H1 (cell line): ENCODE results near the gene SGMS1. TPM values are rescaled to one million over a fixed set of nuclear protein-coding genes. Genes with fewer than 3 reads are reported as not detected.

Experiments
- CTCF ChIA-PET: fragments of 300-600 bp; sonication (Branson Sonifier 250); formaldehyde crosslinking; loops from one replicate; lab custom pipeline; 2021; ENCODE audit not compliant: partially characterized antibody; lab: Charles Lee
- POLR2A ChIA-PET: fragments of 300-600 bp; sonication (Branson Sonifier 250); formaldehyde crosslinking; loops from one replicate; lab custom pipeline; 2021; ENCODE audit warnings: inconsistent platforms; ENCODE audit not compliant: partially characterized antibody; lab: Charles Lee
- DNase-seq, 2 experiments: peaks; one replicate each; pipeline versions ENCODE4 v3.0.0 to v3.0.0-alpha.2; 2010 to 2022; ENCODE audit warnings: low spot score in 2 of 2, low read depth in 1 of 2, mixed read lengths in 1 of 2
- FAIRE-seq: peaks from 2 replicates; lab custom pipeline; 2011; peaks lifted over from hg19 to GRCh38; lab: Jason Lieb, UNC
- H2AFZ ChIP-seq: 2 replicates; pipeline ENCODE4 v1.8.1; 2012; ENCODE audit warnings: low read length, inconsistent platforms
- H2AK5ac ChIP-seq: 2 replicates; pipeline ENCODE4 v1.6.1; 2013; ENCODE audit warnings: low read depth, low read length
- H2BK120ac ChIP-seq: replicated peaks from 2 replicates; pipeline ENCODE3; 2013; ENCODE audit warnings: low read depth, low read length, inconsistent platforms
- H2BK12ac ChIP-seq: 2 replicates; pipeline ENCODE4 v1.6.1; 2013; ENCODE audit warnings: low read depth, low read length
- H2BK15ac ChIP-seq: 2 replicates; pipeline ENCODE4 v1.6.1; 2013; ENCODE audit warnings: low read length
- H2BK20ac ChIP-seq: 2 replicates; pipeline ENCODE4 v1.6.1; 2013; ENCODE audit warnings: low read length
- H2BK5ac ChIP-seq: 2 replicates; pipeline ENCODE4 v1.6.1; 2013; ENCODE audit warnings: low read depth, low read length
- H3K14ac ChIP-seq: 2 replicates; pipeline ENCODE4 v1.6.1; 2013; ENCODE audit warnings: inconsistent platforms; ENCODE audit not compliant: insufficient read length
- H3K18ac ChIP-seq: 2 replicates; pipeline ENCODE4 v1.6.1; 2013; ENCODE audit warnings: low read length; ENCODE audit errors: extremely low read depth
- H3K23ac ChIP-seq: 2 replicates; pipeline ENCODE4 v1.6.1; 2013; ENCODE audit warnings: inconsistent platforms; ENCODE audit not compliant: insufficient read length
- H3K23me2 ChIP-seq: 2 replicates; pipeline ENCODE4 v1.6.1; 2013; ENCODE audit warnings: low read depth, low read length
- H3K27ac ChIP-seq: 2 replicates; pipeline ENCODE4 v1.6.1; 2011; ENCODE audit warnings: low read depth, low read length, inconsistent platforms
- H3K27me3 ChIP-seq, 4 experiments: replicated peaks in 1 of 4; 1 replicate in 1 of 4; 2 replicates in 3 of 4; pipeline versions ENCODE4 v1.6.1 to v1.8.1; 2011 to 2013; ENCODE audit warnings: low read length in 3 of 4, mild to moderate bottlenecking in 3 of 4, inconsistent platforms in 2 of 4, mixed read lengths in 2 of 4, moderate library complexity in 1 of 4; ENCODE audit not compliant: control insufficient read depth in 3 of 4, insufficient read depth in 3 of 4; ENCODE audit errors: extremely low read depth in 1 of 4
- H3K36me3 ChIP-seq, 4 experiments: 2 replicates each; pipeline versions ENCODE4 v1.6.1 to v1.8.1; 2011 to 2013; ENCODE audit warnings: mild to moderate bottlenecking in 4 of 4, low read length in 3 of 4, moderate library complexity in 2 of 4, control low read depth in 1 of 4, inconsistent platforms in 1 of 4; ENCODE audit not compliant: insufficient read depth in 4 of 4, control insufficient read depth in 2 of 4
- H3K4ac ChIP-seq: replicated peaks from 2 replicates; pipeline ENCODE3; 2013; ENCODE audit warnings: low read length, low read depth, mixed read lengths, inconsistent platforms; ENCODE audit not compliant: insufficient read length
- H3K4me1 ChIP-seq, 4 experiments: replicated peaks in 1 of 4; 1 replicate in 1 of 4; 2 replicates in 3 of 4; pipeline versions ENCODE4 v1.6.1 to v1.8.1; 2011 to 2013; ENCODE audit warnings: low read length in 3 of 4, inconsistent platforms in 2 of 4, mixed read lengths in 1 of 4; ENCODE audit not compliant: insufficient read depth in 4 of 4, control insufficient read depth in 3 of 4
- H3K4me2 ChIP-seq, 2 experiments: 2 replicates each; pipeline versions ENCODE4 v1.6.1 to v1.8.1; 2011 to 2013; ENCODE audit warnings: low read depth in 2 of 2, low read length in 2 of 2, control low read depth in 1 of 2, inconsistent platforms in 1 of 2, mild to moderate bottlenecking in 1 of 2; ENCODE audit not compliant: insufficient read depth in 1 of 2
- H3K4me3 ChIP-seq, 4 experiments: fragments of 200-600, 300-600 bp in 1 of 4; sonication (generic), shearing (Covaris generic), sonication (Bioruptor Twin) in 1 of 4; 2 replicates each; pipeline versions ENCODE4 v1.5.1 to v1.8.1; 2011 to 2016; ENCODE audit warnings: low read length in 4 of 4, low read depth in 3 of 4, control low read depth in 2 of 4, inconsistent platforms in 2 of 4, mild to moderate bottlenecking in 2 of 4, mixed read lengths in 1 of 4, moderate library complexity in 1 of 4; ENCODE audit not compliant: insufficient read depth in 2 of 4; ENCODE audit errors: extremely low read depth in 1 of 4
- H3K56ac ChIP-seq: replicated peaks from 2 replicates; pipeline ENCODE3; 2013; ENCODE audit warnings: low read depth, mild to moderate bottlenecking, mixed read lengths, low read length, inconsistent platforms; ENCODE audit not compliant: insufficient read length
- H3K79me1 ChIP-seq: 2 replicates; pipeline ENCODE4 v1.6.1; 2013; ENCODE audit warnings: low read depth, low read length, control low read depth
- H3K79me2 ChIP-seq, 2 experiments: 2 replicates each; pipeline versions ENCODE4 v1.6.1 to v1.8.1; 2012 to 2013; ENCODE audit warnings: low read length in 2 of 2, mild to moderate bottlenecking in 2 of 2, inconsistent platforms in 1 of 2; ENCODE audit not compliant: insufficient read depth in 2 of 2, control insufficient read depth in 1 of 2
- H3K9ac ChIP-seq, 4 experiments: replicated peaks in 1 of 4; 1 replicate in 1 of 4; 2 replicates in 3 of 4; pipeline versions ENCODE4 v1.6.1 to v1.8.1; 2011 to 2013; ENCODE audit warnings: low read depth in 3 of 4, low read length in 3 of 4, control low read depth in 2 of 4, mild to moderate bottlenecking in 2 of 4, moderate library complexity in 2 of 4, inconsistent platforms in 1 of 4; ENCODE audit errors: extremely low read depth in 1 of 4
- H3K9me3 ChIP-seq, 2 experiments: 2 replicates each; pipeline versions ENCODE4 v1.6.1 to v1.8.1; 2012 to 2013; ENCODE audit warnings: mild to moderate bottlenecking in 2 of 2, moderate library complexity in 2 of 2, control low read depth in 1 of 2, inconsistent platforms in 1 of 2, low read depth in 1 of 2, low read length in 1 of 2, mixed read lengths in 1 of 2; ENCODE audit not compliant: insufficient read depth in 2 of 2
- H4K20me1 ChIP-seq, 2 experiments: replicated peaks in 1 of 2; 2 replicates each; pipeline versions ENCODE3 to v1.8.1; 2011 to 2013; ENCODE audit warnings: inconsistent platforms in 2 of 2, low read length in 2 of 2, mild to moderate bottlenecking in 1 of 2; ENCODE audit not compliant: insufficient read depth in 2 of 2, control insufficient read depth in 1 of 2
- H4K5ac ChIP-seq: 2 replicates; pipeline ENCODE4 v1.6.1; 2013; ENCODE audit warnings: low read length, low read depth, mixed read lengths, inconsistent platforms; ENCODE audit not compliant: insufficient read length
- H4K8ac ChIP-seq: 2 replicates; pipeline ENCODE4 v1.8.0; 2013; ENCODE audit warnings: mild to moderate bottlenecking, moderate library complexity, low read length, inconsistent platforms; ENCODE audit not compliant: insufficient read depth; ENCODE audit errors: extremely low read depth
- H4K91ac ChIP-seq: replicated peaks from 2 replicates; pipeline ENCODE3; 2013; ENCODE audit warnings: low read length, mixed read lengths, inconsistent platforms; ENCODE audit not compliant: insufficient read length
- BACH1 ChIP-seq: IDR thresholded peaks from 2 replicates; pipeline ENCODE4 v1.6.1; 2012; ENCODE audit warnings: low read length, improper control_type of control experiment
- BCL11A ChIP-seq, 2 experiments: IDR thresholded peaks; one replicate each; pipeline ENCODE4 v1.6.1; 2011; ENCODE audit warnings: low read depth in 2 of 2, low read length in 2 of 2, mild to moderate bottlenecking in 2 of 2
- CBX5 ChIP-seq: fragments of 300-800, 300-1000 bp; sonication (generic); IDR thresholded peaks from 2 replicates; pipeline ENCODE4 v1.7.1; 2016; ENCODE audit warnings: antibody characterized with exemption, low read length, low read depth
- CBX8 ChIP-seq: fragments of 300-800, 300-1000 bp; sonication (generic); IDR thresholded peaks from 2 replicates; pipeline ENCODE4 v1.7.1; 2016; ENCODE audit warnings: low read depth, low read length, borderline replicate concordance
- CHD2 ChIP-seq: IDR thresholded peaks from 2 replicates; pipeline ENCODE4 v1.6.1; 2012; ENCODE audit warnings: low read length, improper control_type of control experiment
- CREB1 ChIP-seq: IDR thresholded peaks from 2 replicates; pipeline ENCODE4 v1.6.1; 2012; ENCODE audit warnings: inconsistent platforms
- GABPA ChIP-seq: IDR thresholded peaks from 2 replicates; pipeline ENCODE4 v1.6.1; 2011; ENCODE audit warnings: mild to moderate bottlenecking, low read length, moderate library complexity, borderline replicate concordance; ENCODE audit not compliant: insufficient read depth
- JUN ChIP-seq: IDR thresholded peaks from 2 replicates; pipeline ENCODE4 v1.6.1; 2011; ENCODE audit warnings: low read depth, mild to moderate bottlenecking, improper control_type of control experiment, low read length
- KDM1A ChIP-seq: fragments of 200-600, 300-600 bp; sonication (generic); IDR thresholded peaks from 2 replicates; pipeline ENCODE4 v1.7.1; 2016; ENCODE audit warnings: mild to moderate bottlenecking, low read length, borderline replicate concordance
- KDM5A ChIP-seq: fragments of 200-600 bp; IDR thresholded peaks from 2 replicates; pipeline ENCODE4 v1.7.1; 2012; ENCODE audit warnings: mild to moderate bottlenecking, low read length, inconsistent platforms, mixed read lengths
- NRF1 ChIP-seq: IDR thresholded peaks from 2 replicates; pipeline ENCODE4 v1.6.1; 2011; ENCODE audit warnings: mild to moderate bottlenecking, low read depth, low read length, improper control_type of control experiment
- RNF2 ChIP-seq: fragments of 200-900, 300-1000 bp; sonication (generic); IDR thresholded peaks from 2 replicates; pipeline ENCODE4 v1.7.1; 2016; ENCODE audit warnings: borderline replicate concordance, low read depth, mild to moderate bottlenecking, antibody characterized with exemption, low read length; ENCODE audit not compliant: poor library complexity, severe bottlenecking; ENCODE audit errors: missing control alignments
- RXRA ChIP-seq: IDR thresholded peaks from 2 replicates; pipeline ENCODE4 v1.6.1; 2011; ENCODE audit warnings: low read depth, mild to moderate bottlenecking, low read length, moderate library complexity; ENCODE audit not compliant: insufficient read depth
- SP1 ChIP-seq: IDR thresholded peaks from 2 replicates; pipeline ENCODE4 v1.6.1; 2011; ENCODE audit warnings: low read depth, low read length
- TBP ChIP-seq: IDR thresholded peaks from 2 replicates; pipeline ENCODE4 v1.6.1; 2011; ENCODE audit warnings: low read depth, low read length, improper control_type of control experiment
- TEAD4 ChIP-seq: IDR thresholded peaks from 2 replicates; pipeline ENCODE4 v1.6.1; 2012; ENCODE audit warnings: low read depth, low read length, inconsistent platforms, mixed read lengths
- WGBS, 2 experiments: shearing (Covaris generic) in 1 of 2; methylation state at CpG; one replicate each; pipeline versions ENCODE4 v1.1.6 to v1.1.7; 2013 to 2015; ENCODE audit warnings: low lambda C conversion rate in 2 of 2, mixed read lengths in 2 of 2, inconsistent platforms in 1 of 2, low coverage in 1 of 2, missing lambda C conversion rate in 1 of 2; ENCODE audit not compliant: insufficient replicate concordance in 2 of 2, insufficient coverage in 1 of 2, insufficient read length in 1 of 2; ENCODE audit errors: extremely low coverage in 1 of 2, missing lambda C conversion rate in 1 of 2; 5-methylcytosine and 5-hydroxymethylcytosine counted together
- polyA plus RNA-seq, 7 experiments: library from polyadenylated mRNA; depleted of rRNA in 3 of 7; stranded (reverse) in 5 of 7; unstranded in 2 of 7; fragments of >200 nt in 5 of 7; fragments of 200-250 nt in 2 of 7; gene quantifications; 1 replicate in 5 of 7; 2 replicates in 1 of 7; 4 replicates in 1 of 7; pipeline versions ENCODE4 v1.2.1 to v1.2.3, GENCODE V29; 2011 to 2013; ENCODE audit warnings: missing spikeins in 2 of 7, mixed read lengths in 2 of 7
- total RNA-seq: library from RNA; stranded (reverse); fragmentation: NEBNext Ultra II Directional; extraction: Animal tissue kit (Norgen Biotek cat#: 25700); gene quantifications from 2 replicates; pipeline ENCODE4 v1.2.1, GENCODE V29; 2021

Gene SGMS1
- total and polyA plus RNA-seq, 2 of the 8 experiments (the other 6 are each of a cell fraction or from before 2014, with no cell fraction given), result 6.0 to 15.6 TPM

DNA sequence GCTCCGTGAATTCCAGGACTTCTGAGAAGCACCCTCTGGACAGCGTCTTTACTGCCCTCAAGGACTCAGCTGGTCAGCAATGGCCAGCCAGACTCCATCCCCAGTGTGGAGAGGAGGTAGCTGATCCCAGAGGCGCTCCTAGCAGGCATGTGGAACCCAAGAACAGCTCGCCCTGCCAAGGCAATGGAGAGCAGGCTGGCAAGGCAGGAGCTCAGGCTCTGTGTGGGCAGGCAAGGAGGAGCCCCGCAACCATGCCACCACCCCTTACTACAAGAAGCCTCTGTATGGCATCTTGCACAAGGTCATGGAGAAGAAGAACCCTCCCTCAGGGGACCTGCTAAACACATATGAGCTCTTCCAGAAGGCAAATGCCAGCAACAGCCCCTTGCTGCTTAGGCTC lies 34.4 kb upstream of the SGMS1 start:
- Histone ChIP-seq H3K18ac (no peak overlapping the region), H3K4me1 (no peaks in the 10 kb centered on the region), H3K4me3 (no peak overlapping the region), H3K23ac (no peak overlapping the region), H2BK120ac (no peak overlapping the region), H3K14ac (no peak overlapping the region), H4K8ac (no peak overlapping the region), H4K20me1 (no peaks in the 10 kb centered on the region), H3K9me3 (no peaks in the 10 kb centered on the region; a peak in 1 of 4 replicates), H4K5ac (no peak overlapping the region), H3K79me1 (no peaks in the 10 kb centered on the region), H3K79me2 (no peaks in the 10 kb centered on the region), H2BK12ac (no peak overlapping the region), H3K36me3 (no peaks in the 10 kb centered on the region), H2BK20ac (no peak overlapping the region), H2AK5ac (no peak overlapping the region), H2AFZ (no peak overlapping the region), H3K9ac (no peak overlapping the region), H3K4ac (no peak overlapping the region), H3K27me3 (peaks cover 0 to 1% (median 0%) of the 10 kb centered on the region in 4 experiments; a peak in 1 of 7 replicates), H2BK5ac (no peak overlapping the region), H3K27ac (no peak overlapping the region), H3K23me2 (no peaks in the 10 kb centered on the region; the same call in 1 of the 2 replicates), H3K4me2 (no peak overlapping the region), H2BK15ac (no peak overlapping the region), H3K56ac (no peak overlapping the region), H4K91ac (no peak overlapping the region)
- WGBS, 2 experiments, result 96% methylated on average over 5 of the region's 5 CpGs; no CpG with 5 or more reads in 1 of the 2 experiments
- ChIA-PET CTCF (interaction anchor here (0.9 to 1.0 kb wide), 2 partner anchors 9 to 11 kb away, joined by 3 to 4 read pairs; no protein-coding TSS in a partner anchor), POLR2A (no interaction called here)
- DNase-seq, result no peak
- no peak for FAIRE-seq
- TF ChIP-seq CBX5 (no peak), TEAD4 (no peak), RXRA (no peak), KDM1A (no peak), JUN (no peak), BCL11A (IDR thresholded peaks at IDR 0.05; ENCODE audit: low read depth in 2 of 2, low read length in 2 of 2) (no peak), CHD2 (no peak), SP1 (no peak), NRF1 (no peak), CBX8 (no peak), CREB1 (no peak), GABPA (no peak), KDM5A (no peak), RNF2 (no peak), BACH1 (no peak), TBP (no peak)
